ENCODE results near the gene TRMT44. TPM values are rescaled to one million over a fixed set of nuclear protein-coding genes. Genes with fewer than 3 reads are reported as not detected.
A peak's percentile ranks its signal among the peaks of the same experiment; 100 is the strongest.
"Not testable (repeated sequence)": the region's sequence is repeated elsewhere in the genome, so short reads cannot be mapped to it uniquely, and the experiment has no call there.

The TRMT44 gene
- total RNA-seq, 1 experiment from 2014 or later = 9.6 TPM

DNA sequence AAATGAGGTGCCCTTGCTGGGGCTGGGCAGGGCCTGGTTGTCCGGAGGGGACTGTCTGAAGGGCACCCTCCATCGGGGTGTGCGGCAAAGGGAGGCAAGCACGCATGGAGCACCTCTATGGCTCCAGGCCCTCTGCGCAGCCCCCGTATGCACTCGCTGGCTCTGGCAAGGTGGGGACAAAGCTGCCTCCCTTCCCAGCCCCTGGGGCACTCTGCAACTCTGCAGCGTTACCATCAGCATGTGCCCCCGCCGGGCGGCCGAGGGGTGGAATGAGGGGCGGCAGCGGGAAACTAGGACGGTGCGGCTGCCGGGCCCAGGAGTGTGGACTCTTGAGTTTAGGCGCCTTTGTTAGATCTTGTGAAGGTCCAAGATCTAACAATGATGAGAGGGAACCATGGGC is 26.4 kb downstream of the TRMT44 start:
- no peak for DNase-seq (ENCODE audit: low read depth)

DNA sequence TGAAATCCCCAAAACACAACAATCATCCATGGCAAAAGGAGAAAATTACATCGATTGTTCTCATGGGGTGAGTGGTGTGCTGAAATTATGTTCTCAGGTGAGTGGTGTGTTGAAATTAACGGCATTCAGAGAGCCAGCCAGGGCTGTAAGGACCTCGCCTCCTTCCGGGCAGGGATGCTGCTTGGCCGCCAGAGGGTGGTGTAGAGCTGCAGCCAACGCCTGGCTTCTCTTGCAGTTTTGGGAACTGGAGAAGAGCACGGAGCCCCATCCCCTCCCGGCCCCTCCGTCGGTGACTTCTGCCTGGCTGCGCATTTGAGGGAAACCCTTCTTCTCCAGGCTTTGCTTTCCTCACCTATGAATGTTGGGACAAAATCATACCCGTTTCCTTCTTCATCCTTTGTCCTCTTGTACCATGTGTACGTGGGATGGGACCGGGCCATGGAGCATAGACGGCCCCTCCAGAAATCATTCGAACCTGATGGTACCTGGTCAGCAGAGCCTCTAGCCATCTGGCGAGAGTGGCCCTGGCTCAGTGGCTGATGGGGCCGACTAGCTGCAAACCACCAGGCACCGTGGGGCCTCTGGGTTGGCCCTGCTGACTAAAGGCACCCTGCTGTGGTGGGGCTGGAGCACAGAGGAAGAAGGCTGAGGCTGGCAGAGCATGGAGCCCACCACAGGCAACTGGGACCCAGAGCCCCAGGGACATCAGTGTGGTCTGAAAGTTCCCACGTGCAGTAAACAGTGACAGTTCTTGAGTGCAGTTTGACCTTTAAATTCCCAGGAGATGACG is 28.4 kb downstream of the TRMT44 start:
- DNase-seq (ENCODE audit: low read depth) = peak; percentile 41

DNA sequence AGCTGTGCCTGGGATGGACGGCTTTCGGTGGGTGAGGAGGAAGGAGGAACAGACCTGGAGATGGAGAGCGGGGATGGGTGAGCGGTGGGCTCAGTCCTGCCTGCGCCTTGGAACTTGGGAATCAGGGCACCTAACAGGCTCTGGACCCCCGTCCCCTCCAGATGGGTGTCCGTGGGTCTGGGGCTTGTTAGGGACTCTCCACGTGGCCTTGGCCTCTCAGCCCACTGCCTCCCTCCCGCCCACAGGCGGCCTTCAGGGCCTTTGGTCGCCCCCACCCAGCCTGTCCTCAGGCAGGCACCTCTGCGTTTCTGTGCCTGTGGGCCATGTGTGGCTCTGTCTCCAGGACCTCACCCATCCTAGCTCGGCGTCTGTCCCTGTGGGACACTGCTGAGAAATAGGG is 29.0 kb downstream of the TRMT44 start:
- DNase-seq (ENCODE audit: low read depth) = no peak

DNA sequence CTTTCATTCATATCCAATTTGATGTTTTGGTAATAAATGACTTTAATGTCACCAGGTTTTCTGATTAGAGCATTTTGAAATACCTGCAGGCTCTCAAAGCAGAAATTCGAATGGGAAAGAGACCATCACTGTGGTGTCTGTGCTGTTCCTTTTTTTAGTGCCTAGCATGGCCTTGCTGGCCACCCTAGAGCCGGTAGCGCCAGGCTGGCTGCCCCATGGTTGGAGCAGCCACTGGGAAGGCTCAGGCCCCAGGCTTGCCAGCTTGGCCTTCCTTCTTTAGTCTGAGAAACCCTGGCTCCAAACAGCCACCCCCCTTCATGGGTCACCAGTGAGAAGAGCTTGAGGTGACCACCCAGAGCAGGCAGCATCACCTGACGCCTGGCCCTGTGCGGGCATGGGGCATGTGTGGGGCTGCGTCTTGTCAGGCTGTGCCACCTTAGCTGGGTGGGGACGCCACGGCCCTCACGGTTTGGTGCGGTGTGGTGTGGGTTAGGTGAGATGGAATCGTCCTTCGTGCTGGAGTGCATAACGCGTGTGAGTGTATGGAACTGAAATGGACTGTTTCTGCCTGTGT is 30.0 kb downstream of the TRMT44 start:
- no peak for DNase-seq (ENCODE audit: low read depth)

DNA sequence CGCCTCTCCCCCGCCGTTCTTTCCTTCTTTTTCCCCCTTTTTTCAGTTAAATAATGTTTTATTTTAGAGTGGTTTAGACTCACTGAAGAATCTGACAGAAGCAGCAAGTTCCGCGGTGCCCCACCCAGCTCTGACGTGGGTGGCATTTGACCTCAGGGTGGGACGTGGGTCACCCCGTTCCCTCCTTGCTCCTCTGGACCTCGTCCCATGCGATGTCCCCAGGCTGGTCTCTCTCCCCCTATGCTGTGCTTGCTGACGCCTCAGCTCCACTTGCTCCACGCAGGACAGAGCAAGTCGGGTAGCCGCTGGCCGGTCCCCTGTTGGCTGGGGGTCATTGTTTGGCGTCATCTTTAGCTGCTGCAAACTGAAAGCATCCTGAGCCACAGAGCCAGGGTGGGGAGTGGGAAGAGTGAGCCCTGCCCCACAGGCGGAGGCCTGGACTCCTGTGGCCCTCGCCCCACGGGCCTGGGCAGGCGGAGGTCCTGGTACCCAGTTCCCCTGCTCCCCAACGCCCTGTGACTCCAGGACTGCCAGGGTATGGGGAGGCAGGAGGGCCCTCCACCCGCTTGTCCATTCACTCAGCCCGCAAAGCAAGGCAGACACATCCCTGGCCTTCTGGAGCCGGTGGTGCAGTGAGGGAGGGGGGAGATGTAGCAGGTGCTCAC is 30.8 kb downstream of the TRMT44 start:
- DNase-seq (ENCODE audit: low read depth) = no peak

DNA sequence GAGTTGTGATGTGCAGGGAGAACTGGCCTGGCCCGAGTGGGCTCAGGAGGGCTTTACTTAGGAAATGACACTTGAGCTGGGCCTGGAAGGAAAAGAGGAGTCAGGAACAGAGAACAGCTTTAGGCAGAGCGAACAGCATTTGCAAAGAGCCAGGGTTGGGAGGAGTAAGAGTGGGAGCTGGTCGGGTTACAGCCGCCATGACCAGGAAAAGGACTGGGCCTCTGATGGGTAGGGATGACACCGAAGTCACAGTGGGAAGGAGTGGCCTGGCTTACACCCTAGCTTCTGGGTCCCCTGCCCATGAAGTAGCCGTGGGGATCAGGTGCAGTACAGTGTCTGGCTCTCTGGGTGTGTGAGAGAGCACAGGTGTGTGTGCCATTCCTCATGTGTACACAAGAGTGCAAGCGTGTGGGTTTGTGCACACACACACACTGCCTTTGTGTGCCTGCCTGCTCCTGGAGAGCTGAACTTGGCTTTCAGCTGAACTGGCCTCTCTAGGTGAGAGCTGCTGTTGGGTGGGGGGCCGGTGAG is 31.6 kb downstream of the TRMT44 start:
- DNase-seq (ENCODE audit: low read depth) = no peak

DNA sequence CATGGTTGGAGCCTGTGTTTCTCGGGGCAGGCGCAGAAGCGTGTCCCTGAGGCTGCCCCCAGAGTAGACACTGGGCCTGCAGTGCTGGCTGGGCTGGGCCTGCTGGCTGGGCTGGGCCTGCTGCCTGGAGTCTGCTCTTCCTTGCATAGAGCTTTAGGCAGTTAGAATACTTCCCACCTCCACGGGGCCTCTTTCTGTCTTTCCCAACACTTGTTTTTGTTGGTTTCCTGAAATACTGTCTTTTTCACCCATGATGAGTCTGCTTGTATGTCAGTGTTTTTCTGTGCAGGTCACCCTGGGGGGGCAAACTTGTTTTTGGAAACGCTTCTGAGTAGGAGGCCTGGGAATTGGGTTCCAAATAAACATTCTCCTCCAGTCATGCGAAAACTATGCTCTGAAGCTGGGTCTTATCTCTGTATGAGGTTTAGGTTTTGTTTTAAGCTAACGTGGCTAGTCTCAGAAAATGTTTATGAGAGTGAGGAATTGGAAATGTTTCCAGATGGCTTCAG is 32.2 kb downstream of the TRMT44 start:
- peak; percentile 95 for DNase-seq (ENCODE audit: low read depth)

DNA sequence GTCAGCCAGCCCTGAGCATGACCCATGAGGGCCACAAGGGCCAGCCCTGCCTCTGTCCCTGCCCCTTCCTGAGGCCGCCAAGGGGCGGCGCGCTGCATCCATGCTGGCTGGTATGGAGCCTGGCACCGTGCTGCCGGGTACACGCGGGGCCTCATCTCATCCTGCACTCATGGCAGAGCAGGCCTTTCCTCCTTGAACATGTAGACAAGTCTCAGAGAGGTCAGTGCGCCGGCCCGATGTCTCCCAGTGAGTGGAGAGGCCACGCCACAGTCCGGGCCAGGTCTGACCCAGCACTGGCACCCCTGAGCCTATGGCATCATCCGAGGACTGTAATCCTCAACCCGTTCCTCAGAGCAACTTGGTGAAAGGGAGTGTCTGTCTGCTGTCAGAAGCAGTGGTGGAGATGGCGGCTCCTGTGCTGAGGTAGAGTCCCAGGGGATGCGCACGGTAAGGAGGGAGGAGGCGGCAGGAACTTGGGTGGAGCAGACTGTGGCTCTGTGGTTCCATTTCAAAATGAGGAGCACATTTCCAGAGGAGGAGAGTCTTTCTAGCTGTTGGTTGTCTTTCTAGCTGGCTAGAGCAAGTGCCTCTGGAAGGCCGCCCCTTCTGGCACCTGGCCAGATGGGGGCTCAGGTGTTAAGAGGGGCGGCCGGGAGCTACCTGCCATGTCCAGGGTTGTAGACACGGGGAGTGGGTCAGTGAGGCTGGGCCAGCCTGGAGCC is 32.8 kb downstream of the TRMT44 start:
- DNase-seq (ENCODE audit: low read depth) = no peak

DNA sequence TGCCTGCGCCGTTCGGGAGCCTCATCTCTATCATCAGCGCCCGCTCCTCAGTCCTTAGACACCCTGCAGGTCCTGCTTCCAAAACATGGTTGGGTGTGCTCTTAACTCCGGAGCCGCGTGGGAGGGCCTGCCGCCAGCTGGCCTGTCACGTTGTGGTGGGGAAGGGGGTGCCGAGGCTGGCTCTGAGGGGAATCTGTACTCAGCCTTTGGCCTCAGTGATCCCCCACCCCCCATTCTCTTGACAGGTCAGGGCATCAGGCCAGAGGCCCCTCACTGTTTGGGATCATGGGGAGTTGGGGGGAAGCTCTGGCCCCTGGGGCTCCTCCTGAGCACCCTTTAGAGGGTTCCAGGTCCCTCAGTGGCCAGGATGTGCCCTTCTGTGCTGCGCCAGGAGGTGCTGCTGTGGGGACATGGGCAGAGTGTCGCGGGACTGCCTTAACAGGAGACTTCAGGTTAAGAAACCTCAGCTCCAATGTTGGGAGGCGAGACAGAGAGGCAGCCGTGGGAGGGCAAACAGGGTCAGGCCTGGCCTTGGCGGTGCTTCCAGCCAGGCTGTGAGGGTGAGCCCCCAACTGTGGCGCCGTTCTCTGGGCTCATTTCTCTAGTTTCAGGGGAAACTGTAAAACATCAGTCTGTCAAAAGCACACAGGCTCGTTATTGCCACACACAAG is 33.5 kb downstream of the TRMT44 start:
- no peak for DNase-seq (ENCODE audit: low read depth)

DNA sequence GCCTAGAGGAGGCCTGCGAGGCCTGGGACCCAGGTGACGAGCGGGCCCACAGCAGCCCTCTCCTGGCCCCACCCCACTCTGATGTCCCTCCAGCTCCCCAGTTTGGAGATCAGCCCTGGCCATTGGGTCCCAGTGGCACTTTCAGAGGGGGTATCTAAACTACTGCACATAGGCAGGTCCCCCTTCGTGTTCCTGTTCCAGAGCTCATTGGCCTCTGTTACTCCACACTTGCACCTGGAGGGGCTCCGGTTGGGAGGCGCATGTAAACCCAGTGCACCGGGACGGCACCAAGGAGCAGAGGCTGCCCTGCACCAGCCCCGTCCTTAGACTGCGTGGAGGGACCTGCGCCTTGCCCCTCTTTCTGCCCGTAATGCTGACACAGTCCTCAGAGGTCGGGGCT is 34.3 kb downstream of the TRMT44 start:
- DNase-seq (ENCODE audit: low read depth) = no peak

DNA sequence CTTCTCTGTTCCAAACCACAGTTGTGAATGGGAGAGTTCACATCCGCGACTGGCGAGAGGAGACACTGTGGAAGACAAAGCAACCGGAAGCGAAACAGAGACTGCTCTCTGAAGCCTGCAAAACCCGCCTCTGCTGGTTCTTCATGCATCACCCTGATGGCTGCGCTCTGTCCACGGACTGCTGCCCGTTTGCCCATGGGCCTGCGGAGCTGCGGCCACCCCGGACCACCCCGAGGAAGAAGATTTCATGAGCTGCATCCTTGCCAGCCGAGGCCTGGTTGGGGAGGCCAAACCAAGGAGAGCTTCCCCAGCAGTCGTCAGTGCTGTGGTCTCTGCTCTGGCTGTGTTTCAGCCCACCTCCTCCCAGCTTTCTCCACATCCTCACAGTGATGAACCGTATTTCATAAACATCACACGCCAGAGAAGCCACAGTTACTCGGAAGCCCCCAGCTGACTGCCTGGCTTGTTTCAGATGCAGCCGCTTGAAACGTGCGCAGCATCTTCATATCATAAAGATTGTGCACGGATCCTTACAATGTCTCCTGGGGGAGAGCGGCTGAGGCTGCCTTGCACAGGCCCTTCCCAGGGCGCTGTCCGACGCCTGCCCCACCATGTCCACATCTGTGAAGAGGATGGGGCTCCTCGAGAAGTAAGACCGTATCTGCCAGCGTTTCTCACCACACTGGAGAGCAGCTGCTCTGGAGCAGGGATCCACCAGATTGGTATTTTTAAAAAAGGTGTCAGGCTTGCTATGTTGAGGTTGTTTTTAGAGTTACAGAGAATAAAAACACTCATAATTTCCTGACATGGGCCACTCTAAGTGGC is 35.4 kb downstream of the TRMT44 start:
- no peak for DNase-seq (ENCODE audit: low read depth)

DNA sequence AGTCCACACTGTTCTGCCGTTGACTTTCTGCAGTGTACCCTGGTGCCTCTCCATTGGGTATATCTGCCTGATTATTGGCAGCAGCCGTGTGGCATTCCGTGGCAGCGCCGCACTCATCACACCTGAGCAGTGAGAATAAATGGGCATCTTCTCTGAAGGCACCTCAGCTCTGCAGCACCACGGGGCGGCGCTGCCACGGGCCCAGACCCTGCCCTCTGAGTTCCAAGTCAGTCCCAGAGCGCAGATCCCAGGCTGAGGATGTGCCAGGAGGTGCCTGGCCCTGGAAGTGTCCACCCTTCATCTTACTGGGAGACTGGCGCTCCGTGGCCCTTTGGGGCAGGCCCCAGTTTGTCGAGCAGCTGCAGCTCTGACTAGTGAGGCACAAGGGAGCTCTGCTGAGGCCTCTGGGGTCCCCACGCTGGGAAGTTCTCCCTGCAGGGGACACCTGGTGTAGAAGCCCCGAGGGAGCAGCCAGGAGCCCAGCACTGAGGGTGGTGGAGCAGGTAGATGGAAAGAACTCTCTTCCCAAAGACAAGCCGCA is 36.6 kb downstream of the TRMT44 start:
- no peak for DNase-seq (ENCODE audit: low read depth)

DNA sequence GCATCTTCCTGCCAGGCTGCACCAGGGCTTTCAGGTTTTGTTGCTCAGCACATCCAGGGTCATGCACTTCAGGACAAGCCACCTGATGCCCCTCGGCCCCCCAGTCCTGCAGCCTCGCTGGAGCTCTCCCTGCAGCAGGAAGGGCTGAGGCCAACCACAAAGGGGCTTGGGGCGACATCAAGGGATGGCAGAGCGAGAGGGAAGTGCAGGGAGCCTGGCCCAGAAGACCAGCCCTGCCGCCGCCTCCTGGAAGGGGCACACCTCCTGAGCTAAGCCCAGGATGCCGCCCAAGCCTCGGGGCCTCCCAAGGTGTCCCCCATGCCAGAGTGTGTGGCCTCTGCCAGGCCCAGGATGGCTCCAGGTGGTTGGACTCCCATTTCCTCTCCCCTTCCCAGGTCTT is 37.1 kb downstream of the TRMT44 start:
- DNase-seq (ENCODE audit: low read depth) = no peak

DNA sequence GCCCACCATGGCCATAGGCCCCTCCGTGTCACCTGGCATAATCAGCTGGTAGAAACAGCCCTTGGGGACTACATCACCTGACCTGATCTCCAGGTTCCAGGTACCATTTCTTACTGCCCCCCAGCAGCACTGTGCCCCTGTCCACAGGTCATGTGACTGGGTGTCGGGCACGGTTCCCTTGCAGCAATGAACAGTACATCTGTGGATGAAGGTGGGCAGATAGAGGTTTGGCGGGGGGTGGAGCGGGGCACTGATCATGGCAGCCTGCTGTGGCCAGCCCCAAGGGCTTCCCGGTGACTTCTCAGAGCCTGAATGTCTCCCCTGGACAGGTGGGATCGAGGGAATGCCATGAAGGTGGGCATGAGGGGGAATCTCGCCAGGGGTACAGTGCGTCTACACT is 37.8 kb downstream of the TRMT44 start:
- DNase-seq (ENCODE audit: low read depth) = no peak

DNA sequence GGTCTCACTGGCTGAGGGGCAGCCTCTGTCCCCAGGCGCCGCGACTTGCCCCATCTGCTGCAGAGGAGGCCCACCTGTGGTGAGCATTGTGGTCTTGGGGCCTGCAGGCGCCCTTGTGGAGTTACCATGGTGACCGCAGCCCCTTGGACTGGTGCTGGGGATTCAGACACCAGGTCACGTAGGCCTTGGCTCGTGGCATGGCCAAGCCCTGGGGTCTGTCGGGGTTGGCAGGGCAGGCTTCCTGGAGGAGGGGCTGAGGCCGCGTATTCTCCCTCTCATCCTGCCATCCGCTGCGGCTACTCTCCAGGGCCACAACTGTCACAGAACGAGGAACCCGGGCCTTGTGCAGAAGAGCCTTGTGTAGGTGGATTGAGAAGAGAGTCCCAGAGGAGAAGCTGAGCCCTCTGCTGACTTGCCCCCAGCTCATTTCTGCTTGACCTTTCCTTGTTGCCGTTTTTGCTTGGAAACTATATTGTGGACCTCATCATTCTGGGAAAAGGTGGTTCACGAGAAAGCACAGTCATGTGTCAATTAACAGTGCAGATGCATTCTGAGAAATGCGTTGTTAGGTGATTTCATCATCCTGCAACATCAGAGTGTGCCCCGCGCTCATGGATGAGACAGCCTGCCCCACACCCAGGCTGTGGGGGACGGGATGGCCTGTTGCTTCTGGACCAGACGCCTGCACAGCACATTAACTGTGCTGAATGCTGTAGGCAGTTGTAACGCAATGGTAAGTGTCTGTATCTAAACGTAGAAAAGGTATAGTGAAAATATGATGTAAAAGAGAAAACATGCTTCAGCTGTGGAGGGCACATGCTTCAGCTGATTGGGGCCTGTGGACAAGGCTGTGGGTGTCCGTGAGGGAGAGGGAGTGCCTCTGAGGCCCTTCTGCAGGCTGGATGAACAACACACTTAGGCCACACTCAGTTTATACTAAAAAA is 38.5 kb downstream of the TRMT44 start:
- no peak for DNase-seq (ENCODE audit: low read depth)

DNA sequence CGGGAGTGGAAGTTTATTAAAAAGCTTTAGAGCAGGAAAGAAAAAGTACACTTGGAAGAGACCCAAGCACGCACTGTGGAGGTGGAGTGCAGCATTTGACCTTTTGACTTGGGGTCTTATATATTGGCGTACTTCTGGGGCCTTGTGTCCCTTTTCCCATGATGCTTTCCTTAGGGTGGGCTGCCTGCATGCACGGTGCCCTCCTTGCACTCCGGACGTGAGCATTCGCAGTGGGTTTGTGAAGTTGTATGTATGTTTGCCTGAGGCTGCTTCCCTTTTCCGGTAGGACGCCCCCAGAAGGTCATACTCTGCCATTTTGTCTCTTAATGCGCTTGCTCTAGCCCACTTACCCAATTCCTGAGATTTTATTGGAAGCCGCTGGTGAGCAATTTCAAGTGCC is 39.6 kb downstream of the TRMT44 start:
- DNase-seq (ENCODE audit: low read depth) = no peak

DNA sequence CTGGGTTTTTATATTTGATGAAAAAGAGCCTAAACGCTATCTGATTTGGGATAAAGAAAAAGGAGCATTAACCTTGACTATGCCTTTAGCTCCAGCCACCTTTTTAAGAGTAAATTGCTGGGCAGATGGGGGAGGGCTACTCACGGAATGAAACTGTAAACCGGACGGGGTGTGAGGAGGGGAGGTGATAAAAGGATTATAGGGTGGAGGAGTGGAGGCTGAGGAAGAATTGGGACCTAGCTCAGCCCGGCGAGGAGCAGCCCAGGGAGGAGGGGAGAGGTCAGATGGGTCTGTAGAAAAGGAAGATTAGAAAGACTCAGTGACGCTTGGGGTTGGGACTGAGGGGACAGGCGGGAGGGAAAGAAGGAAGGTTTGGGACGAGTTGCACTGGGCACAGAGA is 46.1 kb downstream of the TRMT44 start:
- DNase-seq (ENCODE audit: low read depth) = not testable (repeated sequence)

DNA sequence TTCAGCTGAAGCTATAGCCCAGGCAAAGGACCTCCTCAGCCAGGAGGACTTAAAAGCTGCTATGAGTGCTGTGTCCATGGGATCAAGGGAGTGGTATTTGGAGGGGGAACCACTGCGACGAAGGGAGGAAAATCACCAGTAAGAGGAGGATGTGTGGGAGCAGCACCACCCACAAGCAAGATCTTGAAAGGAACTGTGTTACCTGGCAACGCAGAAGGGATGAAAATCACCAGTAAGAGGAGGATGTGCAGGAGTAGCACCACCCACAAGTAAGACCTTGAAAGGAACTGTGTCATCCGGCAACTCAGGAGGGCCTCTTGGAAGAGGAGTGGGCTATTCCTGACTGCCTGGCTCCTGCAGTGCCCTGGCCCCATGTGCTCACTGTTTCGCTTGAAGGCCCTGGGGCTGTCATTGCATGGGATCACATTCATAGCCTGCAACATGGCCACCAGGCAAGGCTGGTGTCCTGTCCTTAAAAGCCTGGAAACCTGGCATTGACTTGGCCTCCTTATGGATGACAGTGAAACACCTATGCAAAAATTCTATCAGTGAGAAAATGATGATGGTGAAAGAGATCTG is 48.3 kb downstream of the TRMT44 start:
- DNase-seq (ENCODE audit: low read depth) = no peak

DNA sequence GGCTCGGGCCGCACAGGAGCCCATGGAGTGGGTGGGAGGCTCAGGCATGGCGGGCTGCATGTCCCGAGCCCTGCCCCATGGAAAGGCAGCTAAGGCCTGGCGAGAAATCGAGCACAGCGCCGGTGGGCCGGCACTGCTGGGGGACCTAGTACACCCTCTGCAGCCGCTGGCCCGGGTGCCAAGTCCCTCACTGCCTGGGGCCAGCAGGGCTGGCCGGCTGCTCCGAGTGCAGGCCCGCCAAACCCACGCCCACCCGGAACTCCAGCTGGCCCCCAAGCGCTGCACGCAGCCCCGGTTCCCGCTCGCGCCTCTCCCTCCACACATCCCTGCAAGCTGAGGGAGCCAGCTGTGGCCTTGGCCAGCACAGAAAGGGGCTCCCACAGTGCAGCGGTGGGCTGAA is 50.9 kb downstream of the TRMT44 start:
- not testable (repeated sequence) for DNase-seq (ENCODE audit: low read depth)
